Stimulated activated CD4-positive, alpha-beta T cell treated with anti-CD3 and anti-CD28 coated beads, Interleukin-4, amount 100 ng/mL, for 24 hours (primary cell): ENCODE results near the gene FAM149A.

Experiments used
- DNase-seq: peaks from one replicate; pipeline ENCODE4 v3.0.0-alpha.2; 2020

Gene FAM149A

DNA sequence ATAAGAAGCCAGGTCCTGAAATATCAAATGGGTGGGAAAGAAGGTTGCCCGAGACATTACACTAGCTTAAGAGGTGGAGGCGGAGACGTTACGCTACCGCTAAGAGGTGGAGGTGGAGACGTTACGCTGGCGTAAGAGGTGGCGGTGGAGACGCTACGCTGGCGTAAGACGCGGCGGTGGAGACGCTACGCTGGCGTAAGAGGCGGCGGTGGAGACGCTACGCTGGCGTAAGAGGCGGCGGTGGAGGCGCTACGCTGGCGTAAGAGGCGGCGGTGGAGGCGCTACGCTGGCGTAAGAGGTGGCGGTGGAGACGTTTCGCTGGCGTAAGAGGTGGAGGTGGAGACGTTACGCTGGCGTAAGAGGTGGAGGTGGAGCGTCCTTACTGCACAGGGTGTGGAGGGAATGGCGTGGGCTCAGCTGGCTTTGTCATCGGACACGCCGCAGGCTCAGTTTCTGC, 99.6 kb downstream of the FAM149A start:
- no peak for DNase-seq

DNA sequence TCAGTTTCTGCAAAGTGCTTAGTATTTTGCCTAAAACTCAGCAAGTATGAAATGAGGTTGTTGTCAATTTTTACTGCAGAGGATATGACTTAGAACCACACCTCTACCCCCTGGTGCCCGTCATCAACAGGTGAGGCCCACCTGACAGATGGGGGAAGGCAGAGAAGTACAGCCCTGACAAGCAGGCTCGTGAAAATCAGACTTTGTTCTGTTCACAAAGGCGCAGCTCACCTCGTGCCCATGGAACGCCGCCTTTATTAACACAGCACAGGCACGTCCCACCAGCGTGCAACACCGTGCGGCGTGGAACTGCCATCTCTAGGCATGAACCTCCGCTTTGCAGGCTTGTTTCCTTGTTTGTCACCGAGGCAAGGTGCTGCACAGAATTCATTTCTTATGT, 100.2 kb downstream of the FAM149A start:
- DNase-seq = no peak

DNA sequence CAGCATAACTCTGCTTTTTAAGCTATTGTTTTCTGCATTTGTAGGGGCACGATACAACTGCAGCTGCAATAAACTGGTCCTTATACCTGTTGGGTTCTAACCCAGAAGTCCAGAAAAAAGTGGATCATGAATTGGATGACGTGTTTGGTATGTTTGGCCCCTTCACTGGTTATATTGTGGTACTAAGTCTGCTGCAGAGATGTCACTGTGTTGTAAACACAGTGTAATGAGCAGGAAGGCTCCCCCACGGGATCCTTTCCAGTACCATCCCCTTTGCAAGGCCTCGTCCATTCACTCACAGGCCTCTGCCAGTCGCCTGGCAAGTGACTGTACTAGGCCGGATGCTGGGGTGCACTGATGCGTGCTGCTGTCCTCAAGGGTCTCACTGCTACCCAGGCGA, 100.7 kb downstream of the FAM149A start:
- no peak for DNase-seq

DNA sequence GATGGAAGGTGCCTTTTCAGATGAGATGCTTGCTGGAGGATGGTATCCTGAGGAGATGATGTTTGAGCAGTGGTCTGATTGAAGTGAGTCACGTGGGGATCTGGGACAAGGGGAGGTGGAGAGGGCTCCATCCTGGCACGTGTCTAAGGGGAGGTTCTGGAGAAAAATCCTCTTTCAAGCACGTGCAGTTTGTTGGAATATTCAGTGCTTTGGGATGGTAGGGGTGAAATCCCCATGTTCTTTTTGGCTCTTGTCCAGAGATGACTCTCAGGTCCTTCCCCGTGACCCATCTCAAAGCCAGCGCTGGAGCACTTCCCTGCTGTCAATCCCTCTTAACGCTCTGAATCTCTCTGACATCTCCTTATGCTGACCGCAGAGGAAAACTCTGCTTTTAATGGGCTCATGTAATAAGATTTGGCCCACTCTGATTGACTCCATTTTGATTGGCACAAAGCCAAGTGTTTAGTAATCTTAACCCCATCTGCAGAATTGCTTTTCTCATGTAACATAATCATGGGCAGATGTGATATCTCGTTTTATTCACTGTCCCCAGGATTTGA, 112.0 kb downstream of the FAM149A start:
- no peak for DNase-seq

GRCh38 chr4:186217733-186218293, 113.3 kb downstream of the FAM149A start:
- DNase-seq = no peak

GRCh38 chr4:186221624-186222023, 117.1 kb downstream of the FAM149A start:
- DNase-seq = no peak
